Hepatocyte (in vitro differentiated cells): ENCODE results near the gene PPA1. TPM values are rescaled to one million over a fixed set of nuclear protein-coding genes. Genes with fewer than 3 reads are reported as not detected.

Experiments used
- DNase-seq: peaks from one replicate; pipeline ENCODE4 v3.0.0-alpha.2; 2016; ENCODE audit warnings: low spot score
- H2AFZ ChIP-seq: fragments of 200-600 bp; sonication (generic); 2 replicates; pipeline ENCODE4 v1.6.0; 2016; ENCODE audit warnings: antibody characterized with exemption, mild to moderate bottlenecking
- H3K27ac ChIP-seq: fragments of 200-600 bp; sonication (generic); 2 replicates; pipeline ENCODE4 v1.5.1; 2016; ENCODE audit warnings: mild to moderate bottlenecking
- H3K27me3 ChIP-seq: fragments of 200-600 bp; sonication (generic); 2 replicates; pipeline ENCODE4 v1.6.1; 2016
- H3K36me3 ChIP-seq: fragments of 200-600 bp; sonication (generic); replicated peaks from 2 replicates; pipeline ENCODE4 v1.5.1; 2016; ENCODE audit warnings: low read depth; ENCODE audit not compliant: insufficient read depth
- H3K4me1 ChIP-seq: fragments of 200-600 bp; sonication (generic); 2 replicates; pipeline ENCODE4 v1.5.1; 2016; ENCODE audit warnings: mild to moderate bottlenecking, moderate library complexity; ENCODE audit not compliant: insufficient read depth
- H3K4me2 ChIP-seq: fragments of 200-600 bp; sonication (generic); 2 replicates; pipeline ENCODE4 v1.6.0; 2016
- H3K4me3 ChIP-seq: fragments of 200-600 bp; sonication (generic); 2 replicates; pipeline ENCODE4 v1.5.1; 2016; ENCODE audit warnings: mild to moderate bottlenecking
- H3K79me2 ChIP-seq: fragments of 200-600 bp; sonication (generic); 2 replicates; pipeline ENCODE4 v1.6.0; 2017; ENCODE audit warnings: mild to moderate bottlenecking
- H3K9me2 ChIP-seq: fragments of 200-600 bp; sonication (generic); replicated peaks from 2 replicates; pipeline ENCODE4 v1.6.0; 2017; ENCODE audit warnings: mild to moderate bottlenecking; ENCODE audit not compliant: insufficient read depth
- H3K9me3 ChIP-seq: fragments of 200-600 bp; sonication (generic); 2 replicates; pipeline ENCODE4 v1.5.1; 2016; ENCODE audit warnings: low read depth, mild to moderate bottlenecking
- H4K20me1 ChIP-seq: fragments of 200-600 bp; sonication (generic); 2 replicates; pipeline ENCODE4 v1.6.0; 2016; ENCODE audit warnings: mild to moderate bottlenecking; ENCODE audit not compliant: insufficient read depth, poor library complexity, severe bottlenecking
- CTCF ChIP-seq: fragments of 200-600 bp; sonication (generic); IDR thresholded peaks from 2 replicates; pipeline ENCODE4 v1.5.1; 2016; ENCODE audit warnings: antibody characterized with exemption, mild to moderate bottlenecking; ENCODE audit not compliant: poor library complexity
- EZH2 ChIP-seq: fragments of 200-600 bp; sonication (generic); IDR thresholded peaks from 2 replicates; pipeline ENCODE4 v1.6.1; 2016; ENCODE audit warnings: antibody characterized with exemption, mild to moderate bottlenecking, borderline replicate concordance
- EZH2phosphoT487 ChIP-seq: fragments of 200-600 bp; sonication (generic); IDR thresholded peaks from one replicate; pipeline ENCODE4 v1.6.1; 2018; ENCODE audit warnings: antibody characterized with exemption, mild to moderate bottlenecking, low read depth, moderate library complexity; ENCODE audit not compliant: unreplicated experiment, severe bottlenecking
- WGBS: methylation state at CpG from one replicate; pipeline ENCODE4 v1.1.6; 2016; ENCODE audit warnings: low lambda C conversion rate; ENCODE audit errors: missing lambda C conversion rate; 5-methylcytosine and 5-hydroxymethylcytosine counted together
- polyA plus RNA-seq: library from polyadenylated mRNA; unstranded; fragments of >200 nt; fragmentation: Nextera tagmentation; extraction: Ambion mirVana; gene quantifications from 2 replicates; pipeline ENCODE4 v1.2.1, GENCODE V29; 2016
- total RNA-seq: library from RNA; depleted of rRNA; stranded (reverse); fragments of >200 nt; gene quantifications from 2 replicates; pipeline ENCODE4 v1.2.3, GENCODE V29; 2014

Gene PPA1
- total and polyA plus RNA-seq, 2 experiments from 2014 or later, result 131 to 156 TPM

DNA sequence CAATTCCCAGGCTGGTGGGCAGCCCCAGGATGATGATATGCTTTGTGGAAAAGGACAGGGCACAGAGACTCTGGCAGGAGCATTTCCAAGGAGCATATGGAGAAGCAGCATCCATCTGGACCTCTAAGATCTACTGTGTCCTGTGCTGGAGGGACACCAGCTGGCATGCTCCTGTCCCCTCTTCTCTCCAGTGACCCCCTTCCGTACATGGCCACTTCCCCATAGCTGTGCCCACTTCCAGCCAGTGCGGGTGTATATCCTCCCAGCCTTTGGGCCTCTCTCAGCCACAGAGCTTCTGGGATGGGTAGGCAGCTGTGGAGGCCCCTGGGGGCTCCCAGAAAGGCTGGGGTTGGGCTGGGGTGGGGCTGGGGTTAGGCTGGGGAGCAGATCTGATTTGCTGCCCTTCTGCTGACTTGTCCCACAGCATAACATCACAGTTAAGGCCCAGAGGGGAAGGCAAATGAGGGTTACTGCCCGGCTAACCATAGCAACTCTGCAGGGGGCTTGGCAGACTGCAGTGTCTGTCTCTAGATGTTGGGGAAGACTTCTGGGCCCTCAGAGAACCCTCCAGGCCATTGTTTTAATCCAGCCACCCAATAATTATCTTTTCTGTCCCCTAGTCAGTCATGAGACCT lies 44.3 kb upstream of the PPA1 start:
- no peaks in the 10 kb centered on the region for H3K9me3 ChIP-seq
- no peaks in the 10 kb centered on the region for H3K9me2 ChIP-seq
- no peak for DNase-seq
- H3K27me3 ChIP-seq, result peaks cover 26% of the 10 kb centered on the region
- H3K4me1 ChIP-seq, result no peaks in the 10 kb centered on the region
- no peaks in the 10 kb centered on the region for H4K20me1 ChIP-seq
- H3K27ac ChIP-seq, result no peak overlapping the region
- TF ChIP-seq EZH2phosphoT487, result no peak
- TF ChIP-seq EZH2, result no peak
- TF ChIP-seq CTCF, result no peak
- H3K79me2 ChIP-seq, result no peaks in the 10 kb centered on the region
- WGBS, result 89% methylated on average over 3 of the region's 3 CpGs
- H3K36me3 ChIP-seq, result no peaks in the 10 kb centered on the region
- H3K4me2 ChIP-seq, result no peak overlapping the region
- H2AFZ ChIP-seq, result no peak overlapping the region
- no peak overlapping the region for H3K4me3 ChIP-seq

DNA sequence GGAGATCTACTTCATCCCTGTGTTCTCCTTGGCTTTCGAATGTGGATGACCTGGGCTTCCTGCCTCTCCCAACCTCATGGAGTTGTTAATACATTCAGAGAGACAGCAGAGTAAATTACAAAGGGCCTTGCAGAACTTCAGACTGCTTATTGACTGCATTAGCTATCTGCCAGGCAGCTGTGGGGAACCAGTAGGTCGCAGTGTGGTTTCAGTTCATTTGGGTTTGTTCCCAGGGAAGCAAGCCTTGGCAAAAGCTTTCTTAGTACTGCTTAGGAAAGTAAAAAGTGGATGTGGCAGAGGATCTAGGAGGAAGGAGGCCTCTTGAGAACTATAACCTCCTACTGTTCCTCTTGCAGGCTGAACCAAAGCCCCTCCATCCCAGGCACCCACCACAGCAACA lies 41.4 kb upstream of the PPA1 start:
- Histone ChIP-seq H4K20me1 (no peaks in the 10 kb centered on the region), H3K9me3 (no peaks in the 10 kb centered on the region), H3K79me2 (no peaks in the 10 kb centered on the region), H3K4me1 (no peaks in the 10 kb centered on the region), H3K36me3 (no peaks in the 10 kb centered on the region), H3K4me2 (no peak overlapping the region), H2AFZ (no peak overlapping the region), H3K27me3 (no peaks in the 10 kb centered on the region), H3K9me2 (no peaks in the 10 kb centered on the region), H3K27ac (no peak overlapping the region), H3K4me3 (no peak overlapping the region)
- WGBS, result 95% methylated on average over 2 of the region's 2 CpGs
- TF ChIP-seq EZH2 (no peak), EZH2phosphoT487 (no peak), CTCF (no peak)
- no peak for DNase-seq

GRCh38 chr10:70272925-70273316 lies 39.7 kb upstream of the PPA1 start:
- H3K4me2 ChIP-seq, result no peak overlapping the region
- no peak overlapping the region for H3K4me3 ChIP-seq
- no peaks in the 10 kb centered on the region for H3K27me3 ChIP-seq
- no peaks in the 10 kb centered on the region for H4K20me1 ChIP-seq
- 62% methylated on average over 4 of the region's 4 CpGs for WGBS
- H3K4me1 ChIP-seq, result no peaks in the 10 kb centered on the region
- TF ChIP-seq CTCF (peak; percentile 38), EZH2phosphoT487 (no peak), EZH2 (no peak)
- H3K9me3 ChIP-seq, result no peaks in the 10 kb centered on the region
- no peaks in the 10 kb centered on the region for H3K9me2 ChIP-seq
- H2AFZ ChIP-seq, result no peak overlapping the region
- no peak for DNase-seq
- H3K27ac ChIP-seq, result no peak overlapping the region
- no peaks in the 10 kb centered on the region for H3K36me3 ChIP-seq
- no peaks in the 10 kb centered on the region for H3K79me2 ChIP-seq
